ENCODE measurements around the gene ZBTB18.

Gene ZBTB18

DNA sequence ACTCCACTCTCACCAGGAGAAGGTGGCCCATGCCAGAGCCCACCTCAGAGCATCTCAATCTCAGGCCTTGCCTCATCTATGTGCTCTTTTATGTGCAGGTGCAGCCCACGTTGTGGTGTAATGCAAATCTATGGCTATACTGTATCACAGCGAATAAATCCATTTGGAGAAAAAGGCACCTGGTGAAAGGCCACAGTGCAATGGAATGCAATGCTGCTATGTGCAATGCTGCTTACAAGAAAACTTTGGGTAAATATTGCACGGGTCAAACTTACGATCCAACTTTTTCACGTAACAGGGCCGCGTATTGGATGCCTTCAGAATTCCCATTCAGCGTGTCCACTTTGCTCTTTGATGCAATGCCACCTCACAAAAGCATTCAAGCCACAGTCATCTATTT is 13.5 kb downstream of the ZBTB18 start:
- no peak for DNase-seq

DNA sequence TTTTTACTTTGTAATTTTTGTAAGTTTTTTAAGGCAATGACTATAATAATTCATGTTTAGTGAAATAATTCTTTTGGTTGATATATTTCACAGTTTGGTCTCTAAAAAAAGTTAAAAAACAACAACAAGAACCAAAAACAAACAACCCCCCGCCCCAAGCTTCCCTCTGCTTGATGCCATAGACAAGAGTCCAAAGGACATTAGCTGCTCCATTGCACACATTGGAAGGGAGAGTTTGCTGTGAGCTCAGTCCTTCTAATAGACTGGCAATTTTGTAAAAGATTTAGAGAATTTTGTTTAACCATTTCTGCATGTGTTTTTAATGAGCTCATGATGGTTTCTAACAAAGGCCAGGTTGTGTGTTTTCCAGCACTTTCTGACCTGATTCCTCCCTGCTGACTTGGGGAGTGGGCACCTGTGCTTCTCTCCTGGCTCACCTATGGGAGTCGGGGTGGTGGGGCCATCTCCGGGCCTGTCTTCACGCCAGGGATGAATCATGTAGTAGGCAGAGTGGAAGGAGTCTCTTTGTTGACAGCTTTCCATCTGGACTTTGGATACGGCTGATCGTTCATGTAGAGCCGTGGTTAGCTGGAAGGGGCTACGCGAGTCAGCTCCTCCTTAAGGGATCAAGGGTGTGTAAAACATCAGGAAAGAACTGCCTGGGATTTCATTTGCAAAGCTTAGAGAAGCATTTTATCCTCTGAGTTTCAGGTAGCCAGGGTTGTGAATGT is 14.1 kb downstream of the ZBTB18 start:
- DNase-seq, result no peak

- DNase-seq, result no peak
Measured at GRCh38 chr1:244065960-244066388, 14.9 kb downstream of the ZBTB18 start.

- DNase-seq, result no peak
Measured at GRCh38 chr1:244066954-244067716, 16.1 kb downstream of the ZBTB18 start.

GRCh38 chr1:244067893-244068292 is 16.8 kb downstream of the ZBTB18 start:
- no peak for DNase-seq

DNA sequence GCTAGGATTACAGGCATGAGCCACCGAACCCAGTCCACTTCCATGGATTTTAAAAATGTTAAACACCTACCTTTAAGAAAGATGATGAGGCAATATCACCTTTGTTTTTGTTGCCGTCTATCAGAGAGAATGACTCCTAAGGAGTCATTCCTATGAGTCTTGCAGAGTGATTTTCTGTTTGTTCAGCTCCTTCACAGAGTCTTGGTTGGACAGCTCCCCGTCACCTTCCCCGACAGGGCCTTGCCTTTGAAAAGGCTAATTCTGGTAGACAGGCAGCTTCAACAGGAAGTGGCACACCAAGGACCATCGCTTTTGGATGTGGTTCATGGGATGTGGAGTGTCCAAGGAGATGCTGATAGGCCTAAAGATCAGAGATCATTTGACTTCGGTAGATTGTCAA is 17.5 kb downstream of the ZBTB18 start:
- no peak for DNase-seq

GRCh38 chr1:244069326-244069898 is 18.3 kb downstream of the ZBTB18 start:
- DNase-seq, result no peak

- DNase-seq, result peak; percentile 14
Measured at GRCh38 chr1:244074559-244075171, 23.6 kb downstream of the ZBTB18 start.

- no peak for DNase-seq
Measured at GRCh38 chr1:244075247-244075722, 24.2 kb downstream of the ZBTB18 start.

DNA sequence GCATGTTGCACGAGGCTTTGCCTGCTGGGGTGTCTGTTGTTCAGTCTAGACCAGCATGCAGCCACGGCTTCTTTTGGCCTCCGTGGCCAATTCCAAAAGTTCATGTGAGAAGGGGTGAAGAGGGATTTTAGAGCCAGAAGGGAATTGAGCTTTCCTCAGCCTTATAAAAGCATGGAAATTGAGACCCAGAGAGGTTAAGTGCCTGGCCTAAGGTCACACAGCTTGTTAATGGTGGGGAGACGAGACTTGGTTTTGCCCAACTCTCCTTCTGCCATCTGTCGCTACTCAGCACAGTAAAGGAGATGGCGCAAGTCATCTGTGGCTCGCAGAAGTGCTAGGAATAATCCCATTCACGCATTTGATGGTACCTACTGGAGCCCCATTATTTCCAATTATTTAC is 25.7 kb downstream of the ZBTB18 start:
- no peak for DNase-seq

- DNase-seq, result peak; percentile 5
Measured at GRCh38 chr1:244077473-244078220, 26.6 kb downstream of the ZBTB18 start.

DNA sequence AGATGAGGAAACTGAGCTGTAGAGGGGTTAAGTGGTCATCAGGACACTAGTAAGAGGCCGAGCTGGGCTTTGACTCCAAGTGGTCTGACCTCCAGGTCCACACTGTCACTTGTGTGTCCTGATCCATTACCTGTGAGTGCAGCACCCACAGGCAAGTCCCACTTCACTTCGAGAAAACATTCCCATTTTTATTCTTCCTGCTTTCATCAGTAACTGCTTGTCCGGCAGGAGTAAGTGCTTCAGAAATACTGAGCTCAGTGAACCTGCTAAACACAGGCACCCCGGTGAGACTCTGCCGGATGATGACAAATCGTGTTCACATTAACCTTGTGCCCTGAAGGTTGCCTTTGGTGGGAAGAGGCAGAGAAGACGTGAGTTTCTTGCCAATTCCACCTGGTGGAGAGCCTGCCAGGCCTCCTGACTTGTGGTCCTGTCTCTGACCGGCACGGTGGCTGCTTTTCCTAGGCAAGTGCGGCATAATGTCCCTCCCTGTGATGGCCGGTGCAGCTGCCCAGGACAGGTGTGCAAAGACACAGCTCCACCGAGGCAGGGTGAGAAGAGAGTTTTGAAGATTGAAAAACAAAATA is 29.4 kb downstream of the ZBTB18 start:
- no peak for DNase-seq

GRCh38 chr1:244082969-244083368 is 31.9 kb downstream of the ZBTB18 start:
- no peak for DNase-seq

GRCh38 chr1:244083383-244083943 is 32.4 kb downstream of the ZBTB18 start:
- DNase-seq, result no peak

DNA sequence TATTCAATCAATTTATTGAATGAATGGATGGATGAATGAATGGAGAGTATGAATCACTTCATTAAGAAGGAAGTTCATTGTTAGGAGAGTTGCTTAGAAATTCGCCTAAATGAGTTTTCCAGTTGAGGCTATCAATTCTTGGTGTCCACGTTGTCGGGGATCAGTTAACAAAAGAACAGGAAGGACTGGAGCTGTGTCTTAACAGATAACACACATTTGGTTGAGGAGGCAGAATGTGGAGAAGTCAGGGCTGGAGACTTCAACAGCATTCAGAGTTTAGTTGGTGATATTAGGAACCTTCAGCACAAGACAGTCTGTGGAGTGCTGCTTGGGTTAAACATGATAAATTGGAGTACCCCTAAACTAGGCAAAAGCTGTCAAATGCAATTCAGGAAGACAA is 33.7 kb downstream of the ZBTB18 start:
- no peak for DNase-seq

DNA sequence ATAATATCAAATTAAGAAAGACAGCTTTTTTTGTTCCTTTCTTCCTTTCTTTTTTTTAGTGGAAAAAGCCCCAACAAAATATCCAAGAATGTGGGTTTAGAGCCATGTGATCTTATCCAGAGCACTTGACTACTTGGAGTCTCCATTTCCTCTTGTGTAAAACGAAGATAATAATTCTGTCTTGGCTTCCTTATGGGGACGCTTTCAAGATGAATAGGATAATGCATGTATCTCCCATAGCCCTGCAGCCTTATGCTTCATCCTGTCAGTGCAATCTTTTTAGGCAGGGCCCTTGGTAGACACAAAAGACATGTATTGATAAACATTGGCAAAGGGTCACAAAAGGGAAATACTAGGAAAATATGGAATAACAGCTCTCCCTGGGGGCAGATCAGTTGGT is 34.8 kb downstream of the ZBTB18 start:
- DNase-seq, result no peak

DNA sequence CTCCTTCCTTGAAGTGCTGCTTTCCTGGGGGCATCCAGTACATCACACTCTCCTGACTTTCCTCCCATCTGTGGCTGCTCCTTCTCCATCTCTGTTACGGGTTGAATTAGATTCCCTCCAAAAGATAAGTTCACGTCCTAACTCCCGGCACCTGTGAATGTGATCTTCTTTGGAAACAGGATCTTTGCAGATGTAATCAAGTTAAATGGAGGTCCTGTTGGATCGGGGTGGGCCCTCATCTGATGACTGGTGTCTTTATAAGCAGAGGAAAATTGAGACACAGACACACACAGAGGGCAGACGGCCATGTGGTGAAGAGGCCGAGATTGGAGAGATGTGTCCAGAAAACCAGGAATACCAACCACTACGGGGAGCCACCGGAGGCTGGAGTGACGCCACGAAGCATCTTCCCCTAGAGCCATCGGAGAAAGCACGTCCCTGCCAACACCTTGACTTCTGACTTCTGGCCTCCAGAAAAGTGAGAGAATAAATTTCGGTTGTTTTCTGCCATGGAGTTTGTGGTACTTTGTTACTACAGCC is 36.0 kb downstream of the ZBTB18 start:
- no peak for DNase-seq

- DNase-seq, result no peak
Measured at GRCh38 chr1:244087611-244088010, 36.5 kb downstream of the ZBTB18 start.

DNA sequence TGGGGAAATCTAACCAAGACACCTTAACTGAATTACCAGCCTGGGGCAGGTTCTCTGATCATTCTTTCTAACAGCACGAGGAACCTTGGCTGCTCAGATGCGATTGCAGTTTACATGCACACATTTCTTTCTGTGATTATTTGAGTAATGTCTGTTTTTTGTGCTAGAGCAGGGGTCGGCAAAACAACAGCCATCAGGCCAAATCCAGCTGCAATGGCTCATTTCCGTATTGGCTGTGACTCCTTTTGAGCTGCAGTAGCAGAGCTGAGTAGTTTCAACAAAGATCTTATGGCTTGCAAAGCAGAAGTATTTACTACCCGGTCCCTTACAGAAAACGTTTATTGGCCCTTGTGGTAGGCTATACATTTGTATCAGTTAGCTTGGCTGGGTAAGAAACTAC is 37.1 kb downstream of the ZBTB18 start:
- DNase-seq, result no peak

DNA sequence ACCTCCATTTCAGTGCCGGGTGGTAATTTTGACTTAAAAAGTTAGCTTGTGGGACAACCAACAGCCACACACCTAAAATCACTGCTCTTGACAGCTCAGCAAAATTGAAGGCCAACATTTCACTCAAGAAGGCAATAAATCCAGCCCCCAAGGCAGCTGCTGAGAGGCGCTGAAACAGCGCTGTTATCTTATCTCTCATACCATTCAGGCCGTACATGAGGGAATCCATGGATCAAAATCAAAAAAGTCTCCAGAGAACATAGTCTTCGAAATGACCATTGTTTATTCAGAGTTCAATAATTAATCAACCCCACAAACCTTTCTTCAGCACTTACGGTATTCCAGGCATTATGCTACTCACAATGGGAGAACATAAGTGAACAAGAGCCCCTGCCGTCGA is 38.5 kb downstream of the ZBTB18 start:
- no peak for DNase-seq

DNA sequence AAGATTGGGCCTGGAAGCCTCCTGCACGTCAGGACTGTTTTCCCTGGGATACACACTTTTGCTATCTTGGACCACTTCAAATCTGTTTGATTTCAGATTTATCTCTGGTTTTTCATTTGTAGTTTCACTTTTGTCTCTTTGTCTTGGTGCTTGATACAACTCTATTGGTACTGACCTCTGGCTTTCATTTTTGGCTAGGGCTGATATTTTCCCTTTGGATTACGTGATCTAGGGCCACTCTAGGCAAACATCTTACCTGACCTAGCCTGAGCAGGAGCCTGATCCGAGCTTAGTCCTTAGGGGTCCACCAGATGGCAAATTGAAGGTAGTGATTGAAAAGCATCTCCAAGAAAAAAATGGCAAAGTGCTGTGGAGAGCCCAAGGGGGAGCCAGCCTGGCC is 39.6 kb downstream of the ZBTB18 start:
- no peak for DNase-seq

All from NCI-H345 (cell line).